Measurements from ENCODE around the gene ATG7. TPM values are rescaled to one million over a fixed set of nuclear protein-coding genes. Genes with fewer than 3 reads are reported as not detected.

Gene ATG7
- total RNA-seq, 1 donor from 2014 or later: 51.7 TPM

- ChIA-PET POLR2A (no interaction called here), CTCF (interaction anchor here (1.3 to 6.8 kb wide), 2 partner anchors 13 to 95 kb away, joined by 3 to 125 read pairs; no protein-coding TSS in a partner anchor)
- intact Hi-C loops (cut with micrococcal nuclease): no loop called here
- DNase-seq (no peak), ATAC-seq (ENCODE audit: low read depth) (no peak)
- TF ChIP-seq, protein P1, sequence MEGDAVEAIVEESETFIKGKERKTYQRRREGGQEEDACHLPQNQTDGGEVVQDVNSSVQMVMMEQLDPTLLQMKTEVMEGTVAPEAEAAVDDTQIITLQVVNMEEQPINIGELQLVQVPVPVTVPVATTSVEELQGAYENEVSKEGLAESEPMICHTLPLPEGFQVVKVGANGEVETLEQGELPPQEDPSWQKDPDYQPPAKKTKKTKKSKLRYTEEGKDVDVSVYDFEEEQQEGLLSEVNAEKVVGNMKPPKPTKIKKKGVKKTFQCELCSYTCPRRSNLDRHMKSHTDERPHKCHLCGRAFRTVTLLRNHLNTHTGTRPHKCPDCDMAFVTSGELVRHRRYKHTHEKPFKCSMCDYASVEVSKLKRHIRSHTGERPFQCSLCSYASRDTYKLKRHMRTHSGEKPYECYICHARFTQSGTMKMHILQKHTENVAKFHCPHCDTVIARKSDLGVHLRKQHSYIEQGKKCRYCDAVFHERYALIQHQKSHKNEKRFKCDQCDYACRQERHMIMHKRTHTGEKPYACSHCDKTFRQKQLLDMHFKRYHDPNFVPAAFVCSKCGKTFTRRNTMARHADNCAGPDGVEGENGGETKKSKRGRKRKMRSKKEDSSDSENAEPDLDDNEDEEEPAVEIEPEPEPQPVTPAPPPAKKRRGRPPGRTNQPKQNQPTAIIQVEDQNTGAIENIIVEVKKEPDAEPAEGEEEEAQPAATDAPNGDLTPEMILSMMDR (IDR thresholded peaks at IDR 0.05): no peak
- H3K4me1 Mint-ChIP-seq: no peaks in the 10 kb centered on the region
- peaks cover 16% of the 10 kb centered on the region for H3K27me3 Mint-ChIP-seq
- peaks cover 7% of the 10 kb centered on the region for H3K9me3 Mint-ChIP-seq
- H3K27ac Mint-ChIP-seq: no peak overlapping the region
- H3K4me3 Mint-ChIP-seq: no peak overlapping the region
- no peaks in the 10 kb centered on the region for H3K36me3 Mint-ChIP-seq (ENCODE audit: low read depth)
Observed at GRCh38 chr3:11238880-11239279, 33.3 kb upstream of the ATG7 start.

- intact Hi-C loops (cut with micrococcal nuclease): no loop called here
- no peak overlapping the region for H3K4me3 Mint-ChIP-seq
- ChIA-PET CTCF (interaction anchor here (6.8 kb wide), 1 partner anchor 94 kb away, joined by 125 read pairs; no protein-coding TSS in a partner anchor), POLR2A (no interaction called here)
- H3K9me3 Mint-ChIP-seq: peaks cover 7% of the 10 kb centered on the region
- no peak for ATAC-seq (ENCODE audit: low read depth)
- DNase-seq: no peak
- no peak overlapping the region for H3K27ac Mint-ChIP-seq
- H3K27me3 Mint-ChIP-seq: peaks cover 13% of the 10 kb centered on the region
- TF ChIP-seq, protein P1 (IDR thresholded peaks at IDR 0.05): no peak
- no peaks in the 10 kb centered on the region for H3K4me1 Mint-ChIP-seq
- no peaks in the 10 kb centered on the region for H3K36me3 Mint-ChIP-seq (ENCODE audit: low read depth)
Observed at GRCh38 chr3:11239796-11240195, 32.4 kb upstream of the ATG7 start.

- ATAC-seq (ENCODE audit: low read depth) (no peak), DNase-seq (no peak)
- Mint-ChIP-seq H3K27ac (no peak overlapping the region), H3K36me3 (ENCODE audit: low read depth) (no peaks in the 10 kb centered on the region), H3K4me1 (no peaks in the 10 kb centered on the region), H3K4me3 (no peak overlapping the region), H3K27me3 (peaks cover 13% of the 10 kb centered on the region), H3K9me3 (peaks cover 7% of the 10 kb centered on the region)
- CTCF ChIA-PET: interaction anchor here (6.8 kb wide), 1 partner anchor 93 kb away, joined by 125 read pairs; no protein-coding TSS in a partner anchor
- TF ChIP-seq, protein P1 (IDR thresholded peaks at IDR 0.05): no peak
- intact Hi-C loops (cut with micrococcal nuclease): no loop called here
- POLR2A ChIA-PET: no interaction called here
Observed at GRCh38 chr3:11240496-11240895, 31.7 kb upstream of the ATG7 start.

GRCh38 chr3:11244121-11244677 lies 28.0 kb upstream of the ATG7 start:
- ChIA-PET POLR2A (interaction anchor here (0.6 to 0.7 kb wide), 2 partner anchors 29 to 32 kb away, joined by 3 read pairs; no protein-coding TSS in a partner anchor), CTCF (interaction anchor here (1.1 to 1.3 kb wide), 2 partner anchors 91 to 407 kb away, joined by 3 to 6 read pairs; no protein-coding TSS in a partner anchor)
- Mint-ChIP-seq H3K4me3 (no peak overlapping the region), H3K27me3 (peaks cover 6% of the 10 kb centered on the region), H3K9me3 (no peaks in the 10 kb centered on the region), H3K36me3 (ENCODE audit: low read depth) (no peaks in the 10 kb centered on the region), H3K4me1 (no peaks in the 10 kb centered on the region), H3K27ac (no peak overlapping the region)
- TF ChIP-seq, protein P1 (IDR thresholded peaks at IDR 0.05): no peak
- DNase-seq (no peak), ATAC-seq (ENCODE audit: low read depth) (no peak)
- intact Hi-C loops (cut with micrococcal nuclease): no loop called here

GRCh38 chr3:11245276-11245675 lies 26.9 kb upstream of the ATG7 start:
- TF ChIP-seq, protein P1 (IDR thresholded peaks at IDR 0.05): no peak
- Mint-ChIP-seq H3K27ac (no peak overlapping the region), H3K4me3 (no peak overlapping the region), H3K9me3 (no peaks in the 10 kb centered on the region), H3K27me3 (peaks cover 6% of the 10 kb centered on the region), H3K36me3 (ENCODE audit: low read depth) (no peaks in the 10 kb centered on the region), H3K4me1 (no peaks in the 10 kb centered on the region)
- CTCF ChIA-PET: interaction anchor here (1.5 kb wide), 1 partner anchor 9 kb away, joined by 4 read pairs; no protein-coding TSS in a partner anchor
- intact Hi-C loops (cut with micrococcal nuclease): no loop called here
- POLR2A ChIA-PET: no interaction called here
- DNase-seq (no peak), ATAC-seq (ENCODE audit: low read depth) (no peak)

Data from activated B cell treated with CpG ODN at 0.5 μM for 24 hours (primary cell).